H1 (cell line): ENCODE measurements around the gene FRY. TPM values are rescaled to one million over a fixed set of nuclear protein-coding genes. Genes with fewer than 3 reads are reported as not detected.

Experiments
- CTCF ChIA-PET: fragments of 300-600 bp; sonication (Branson Sonifier 250); formaldehyde crosslinking; loops from one replicate; lab custom pipeline; 2021; ENCODE audit not compliant: partially characterized antibody; lab: Charles Lee
- POLR2A ChIA-PET: fragments of 300-600 bp; sonication (Branson Sonifier 250); formaldehyde crosslinking; loops from one replicate; lab custom pipeline; 2021; ENCODE audit warnings: inconsistent platforms; ENCODE audit not compliant: partially characterized antibody; lab: Charles Lee
- DNase-seq, 2 experiments: peaks; one replicate each; pipeline versions ENCODE4 v3.0.0 to v3.0.0-alpha.2; 2010 to 2022; ENCODE audit warnings: low spot score in 2 of 2, low read depth in 1 of 2, mixed read lengths in 1 of 2
- FAIRE-seq: peaks from 2 replicates; lab custom pipeline; 2011; peaks lifted over from hg19 to GRCh38; lab: Jason Lieb, UNC
- H2AFZ ChIP-seq: 2 replicates; pipeline ENCODE4 v1.8.1; 2012; ENCODE audit warnings: low read length, inconsistent platforms
- H2AK5ac ChIP-seq: 2 replicates; pipeline ENCODE4 v1.6.1; 2013; ENCODE audit warnings: low read depth, low read length
- H2BK120ac ChIP-seq: replicated peaks from 2 replicates; pipeline ENCODE3; 2013; ENCODE audit warnings: low read depth, low read length, inconsistent platforms
- H2BK12ac ChIP-seq: 2 replicates; pipeline ENCODE4 v1.6.1; 2013; ENCODE audit warnings: low read depth, low read length
- H2BK15ac ChIP-seq: 2 replicates; pipeline ENCODE4 v1.6.1; 2013; ENCODE audit warnings: low read length
- H2BK20ac ChIP-seq: 2 replicates; pipeline ENCODE4 v1.6.1; 2013; ENCODE audit warnings: low read length
- H2BK5ac ChIP-seq: 2 replicates; pipeline ENCODE4 v1.6.1; 2013; ENCODE audit warnings: low read depth, low read length
- H3K14ac ChIP-seq: 2 replicates; pipeline ENCODE4 v1.6.1; 2013; ENCODE audit warnings: inconsistent platforms; ENCODE audit not compliant: insufficient read length
- H3K18ac ChIP-seq: 2 replicates; pipeline ENCODE4 v1.6.1; 2013; ENCODE audit warnings: low read length; ENCODE audit errors: extremely low read depth
- H3K23ac ChIP-seq: 2 replicates; pipeline ENCODE4 v1.6.1; 2013; ENCODE audit warnings: inconsistent platforms; ENCODE audit not compliant: insufficient read length
- H3K23me2 ChIP-seq: 2 replicates; pipeline ENCODE4 v1.6.1; 2013; ENCODE audit warnings: low read depth, low read length
- H3K27ac ChIP-seq: 2 replicates; pipeline ENCODE4 v1.6.1; 2011; ENCODE audit warnings: low read depth, low read length, inconsistent platforms
- H3K27me3 ChIP-seq, 4 experiments: replicated peaks in 1 of 4; 1 replicate in 1 of 4; 2 replicates in 3 of 4; pipeline versions ENCODE4 v1.6.1 to v1.8.1; 2011 to 2013; ENCODE audit warnings: low read length in 3 of 4, mild to moderate bottlenecking in 3 of 4, inconsistent platforms in 2 of 4, mixed read lengths in 2 of 4, moderate library complexity in 1 of 4; ENCODE audit not compliant: control insufficient read depth in 3 of 4, insufficient read depth in 3 of 4; ENCODE audit errors: extremely low read depth in 1 of 4
- H3K36me3 ChIP-seq, 4 experiments: 2 replicates each; pipeline versions ENCODE4 v1.6.1 to v1.8.1; 2011 to 2013; ENCODE audit warnings: mild to moderate bottlenecking in 4 of 4, low read length in 3 of 4, moderate library complexity in 2 of 4, control low read depth in 1 of 4, inconsistent platforms in 1 of 4; ENCODE audit not compliant: insufficient read depth in 4 of 4, control insufficient read depth in 2 of 4
- H3K4ac ChIP-seq: replicated peaks from 2 replicates; pipeline ENCODE3; 2013; ENCODE audit warnings: low read length, low read depth, mixed read lengths, inconsistent platforms; ENCODE audit not compliant: insufficient read length
- H3K4me1 ChIP-seq, 4 experiments: replicated peaks in 1 of 4; 1 replicate in 1 of 4; 2 replicates in 3 of 4; pipeline versions ENCODE4 v1.6.1 to v1.8.1; 2011 to 2013; ENCODE audit warnings: low read length in 3 of 4, inconsistent platforms in 2 of 4, mixed read lengths in 1 of 4; ENCODE audit not compliant: insufficient read depth in 4 of 4, control insufficient read depth in 3 of 4
- H3K4me2 ChIP-seq, 2 experiments: 2 replicates each; pipeline versions ENCODE4 v1.6.1 to v1.8.1; 2011 to 2013; ENCODE audit warnings: low read depth in 2 of 2, low read length in 2 of 2, control low read depth in 1 of 2, inconsistent platforms in 1 of 2, mild to moderate bottlenecking in 1 of 2; ENCODE audit not compliant: insufficient read depth in 1 of 2
- H3K4me3 ChIP-seq, 4 experiments: fragments of 200-600, 300-600 bp in 1 of 4; sonication (generic), shearing (Covaris generic), sonication (Bioruptor Twin) in 1 of 4; 2 replicates each; pipeline versions ENCODE4 v1.5.1 to v1.8.1; 2011 to 2016; ENCODE audit warnings: low read length in 4 of 4, low read depth in 3 of 4, control low read depth in 2 of 4, inconsistent platforms in 2 of 4, mild to moderate bottlenecking in 2 of 4, mixed read lengths in 1 of 4, moderate library complexity in 1 of 4; ENCODE audit not compliant: insufficient read depth in 2 of 4; ENCODE audit errors: extremely low read depth in 1 of 4
- H3K56ac ChIP-seq: replicated peaks from 2 replicates; pipeline ENCODE3; 2013; ENCODE audit warnings: low read depth, mild to moderate bottlenecking, mixed read lengths, low read length, inconsistent platforms; ENCODE audit not compliant: insufficient read length
- H3K79me1 ChIP-seq: 2 replicates; pipeline ENCODE4 v1.6.1; 2013; ENCODE audit warnings: low read depth, low read length, control low read depth
- H3K79me2 ChIP-seq, 2 experiments: 2 replicates each; pipeline versions ENCODE4 v1.6.1 to v1.8.1; 2012 to 2013; ENCODE audit warnings: low read length in 2 of 2, mild to moderate bottlenecking in 2 of 2, inconsistent platforms in 1 of 2; ENCODE audit not compliant: insufficient read depth in 2 of 2, control insufficient read depth in 1 of 2
- H3K9ac ChIP-seq, 4 experiments: replicated peaks in 1 of 4; 1 replicate in 1 of 4; 2 replicates in 3 of 4; pipeline versions ENCODE4 v1.6.1 to v1.8.1; 2011 to 2013; ENCODE audit warnings: low read depth in 3 of 4, low read length in 3 of 4, control low read depth in 2 of 4, mild to moderate bottlenecking in 2 of 4, moderate library complexity in 2 of 4, inconsistent platforms in 1 of 4; ENCODE audit errors: extremely low read depth in 1 of 4
- H3K9me3 ChIP-seq, 2 experiments: 2 replicates each; pipeline versions ENCODE4 v1.6.1 to v1.8.1; 2012 to 2013; ENCODE audit warnings: mild to moderate bottlenecking in 2 of 2, moderate library complexity in 2 of 2, control low read depth in 1 of 2, inconsistent platforms in 1 of 2, low read depth in 1 of 2, low read length in 1 of 2, mixed read lengths in 1 of 2; ENCODE audit not compliant: insufficient read depth in 2 of 2
- H4K20me1 ChIP-seq, 2 experiments: replicated peaks in 1 of 2; 2 replicates each; pipeline versions ENCODE3 to v1.8.1; 2011 to 2013; ENCODE audit warnings: inconsistent platforms in 2 of 2, low read length in 2 of 2, mild to moderate bottlenecking in 1 of 2; ENCODE audit not compliant: insufficient read depth in 2 of 2, control insufficient read depth in 1 of 2
- H4K5ac ChIP-seq: 2 replicates; pipeline ENCODE4 v1.6.1; 2013; ENCODE audit warnings: low read length, low read depth, mixed read lengths, inconsistent platforms; ENCODE audit not compliant: insufficient read length
- H4K8ac ChIP-seq: 2 replicates; pipeline ENCODE4 v1.8.0; 2013; ENCODE audit warnings: mild to moderate bottlenecking, moderate library complexity, low read length, inconsistent platforms; ENCODE audit not compliant: insufficient read depth; ENCODE audit errors: extremely low read depth
- H4K91ac ChIP-seq: replicated peaks from 2 replicates; pipeline ENCODE3; 2013; ENCODE audit warnings: low read length, mixed read lengths, inconsistent platforms; ENCODE audit not compliant: insufficient read length
- CBX5 ChIP-seq: fragments of 300-800, 300-1000 bp; sonication (generic); IDR thresholded peaks from 2 replicates; pipeline ENCODE4 v1.7.1; 2016; ENCODE audit warnings: antibody characterized with exemption, low read length, low read depth
- RFX5 ChIP-seq: IDR thresholded peaks from 2 replicates; pipeline ENCODE4 v1.6.1; 2011; ENCODE audit warnings: low read depth, low read length, improper control_type of control experiment, borderline replicate concordance
- SP4 ChIP-seq: IDR thresholded peaks from 2 replicates; pipeline ENCODE4 v1.6.1; 2012; ENCODE audit warnings: low read length, inconsistent platforms
- TAF1 ChIP-seq: IDR thresholded peaks from 2 replicates; pipeline ENCODE4 v1.6.1; 2011; ENCODE audit warnings: mild to moderate bottlenecking, low read depth, low read length
- TCF12 ChIP-seq: IDR thresholded peaks from 2 replicates; pipeline ENCODE4 v1.6.1; 2011; ENCODE audit warnings: low read depth, mild to moderate bottlenecking, low read length
- WGBS, 2 experiments: shearing (Covaris generic) in 1 of 2; methylation state at CpG; one replicate each; pipeline versions ENCODE4 v1.1.6 to v1.1.7; 2013 to 2015; ENCODE audit warnings: low lambda C conversion rate in 2 of 2, mixed read lengths in 2 of 2, inconsistent platforms in 1 of 2, low coverage in 1 of 2, missing lambda C conversion rate in 1 of 2; ENCODE audit not compliant: insufficient replicate concordance in 2 of 2, insufficient coverage in 1 of 2, insufficient read length in 1 of 2; ENCODE audit errors: extremely low coverage in 1 of 2, missing lambda C conversion rate in 1 of 2; 5-methylcytosine and 5-hydroxymethylcytosine counted together
- polyA plus RNA-seq, 7 experiments: library from polyadenylated mRNA; depleted of rRNA in 3 of 7; stranded (reverse) in 5 of 7; unstranded in 2 of 7; fragments of >200 nt in 5 of 7; fragments of 200-250 nt in 2 of 7; gene quantifications; 1 replicate in 5 of 7; 2 replicates in 1 of 7; 4 replicates in 1 of 7; pipeline versions ENCODE4 v1.2.1 to v1.2.3, GENCODE V29; 2011 to 2013; ENCODE audit warnings: missing spikeins in 2 of 7, mixed read lengths in 2 of 7
- total RNA-seq: library from RNA; stranded (reverse); fragmentation: NEBNext Ultra II Directional; extraction: Animal tissue kit (Norgen Biotek cat#: 25700); gene quantifications from 2 replicates; pipeline ENCODE4 v1.2.1, GENCODE V29; 2021
- TF ChIP-seq, protein P1 (sequence below): IDR thresholded peaks from 2 replicates; pipeline ENCODE4 v1.6.1; 2012; ENCODE audit warnings: inconsistent platforms

The FRY gene
- total and polyA plus RNA-seq, 2 of the 8 experiments (the other 6 are each of a cell fraction or from before 2014, with no cell fraction given): 4.3 to 9.2 TPM

- DNase-seq: no peak
- Histone ChIP-seq H3K27me3 (no peaks in the 10 kb centered on the region), H4K91ac (no peak overlapping the region), H2BK12ac (no peak overlapping the region), H3K79me2 (no peaks in the 10 kb centered on the region), H3K23me2 (no peaks in the 10 kb centered on the region), H3K79me1 (no peaks in the 10 kb centered on the region), H3K56ac (no peak overlapping the region), H2AFZ (no peak overlapping the region), H4K5ac (no peak overlapping the region), H3K27ac (no peak overlapping the region), H4K8ac (no peak overlapping the region), H2BK5ac (no peak overlapping the region), H3K4me1 (no peaks in the 10 kb centered on the region; a peak in 1 of 7 replicates), H3K9ac (no peak overlapping the region), H4K20me1 (no peaks in the 10 kb centered on the region), H3K4me3 (no peak overlapping the region), H2AK5ac (no peak overlapping the region), H3K36me3 (no peaks in the 10 kb centered on the region), H2BK15ac (no peak overlapping the region), H3K18ac (no peak overlapping the region), H3K9me3 (no peaks in the 10 kb centered on the region), H3K4me2 (no peak overlapping the region), H3K23ac (no peak overlapping the region), H3K4ac (no peak overlapping the region), H2BK120ac (no peak overlapping the region), H2BK20ac (no peak overlapping the region), H3K14ac (no peak overlapping the region)
- no peak for FAIRE-seq
- POLR2A ChIA-PET: interaction anchor here (1.5 kb wide), 1 partner anchor 69 kb away, joined by 4 read pairs; the partner anchor contains the start of genes BRCA2 and ZAR1L
- TF ChIP-seq CBX5 (no peak), TAF1 (no peak), SP4 (no peak), RFX5 (no peak), TCF12 (no peak)
- TF ChIP-seq, protein P1, sequence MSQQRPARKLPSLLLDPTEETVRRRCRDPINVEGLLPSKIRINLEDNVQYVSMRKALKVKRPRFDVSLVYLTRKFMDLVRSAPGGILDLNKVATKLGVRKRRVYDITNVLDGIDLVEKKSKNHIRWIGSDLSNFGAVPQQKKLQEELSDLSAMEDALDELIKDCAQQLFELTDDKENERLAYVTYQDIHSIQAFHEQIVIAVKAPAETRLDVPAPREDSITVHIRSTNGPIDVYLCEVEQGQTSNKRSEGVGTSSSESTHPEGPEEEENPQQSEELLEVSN: no peak
- CTCF ChIA-PET: interaction anchor here (0.6 to 3.2 kb wide), 25 partner anchors 10 to 405 kb away, joined by 3 to 31 read pairs (median 4); partner anchors contain the start of genes BRCA2 and ZAR1L
- WGBS, 2 experiments: 81% methylated on average over 5 of the region's 5 CpGs; no CpG with 5 or more reads in 1 of the 2 experiments
Measured at GRCh38 chr13:32245555-32245954, 214.0 kb downstream of the FRY start.
